ENCODE data around the gene FAM222A. TPM values are rescaled to one million over a fixed set of nuclear protein-coding genes. Genes with fewer than 3 reads are reported as not detected.

FAM222A gene
- total RNA-seq, 1 donor from 2014 or later: 0.99 TPM

DNA sequence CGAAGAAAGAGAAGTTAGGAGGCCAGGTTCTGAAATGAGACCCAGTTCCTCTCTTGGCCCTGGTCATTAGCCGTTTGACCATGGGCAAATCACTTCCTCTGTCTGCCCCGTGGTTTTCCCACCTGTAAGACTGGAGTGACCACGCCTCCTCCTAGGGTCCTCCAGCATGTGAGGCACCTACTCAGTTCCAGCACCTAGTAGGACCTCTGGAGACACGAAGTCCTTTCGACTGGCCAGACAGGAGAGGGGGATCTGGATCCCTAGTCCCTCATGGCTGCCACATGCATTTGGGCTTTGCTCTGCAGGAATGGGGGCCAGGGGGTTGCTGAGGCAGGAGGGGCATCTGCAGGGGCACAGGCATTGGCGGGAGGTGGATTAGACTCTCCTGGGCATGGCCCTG lies 103.2 kb downstream of the FAM222A start:
- DNase-seq (ENCODE audit: extremely low read depth, low read depth, low spot score): no peak

DNA sequence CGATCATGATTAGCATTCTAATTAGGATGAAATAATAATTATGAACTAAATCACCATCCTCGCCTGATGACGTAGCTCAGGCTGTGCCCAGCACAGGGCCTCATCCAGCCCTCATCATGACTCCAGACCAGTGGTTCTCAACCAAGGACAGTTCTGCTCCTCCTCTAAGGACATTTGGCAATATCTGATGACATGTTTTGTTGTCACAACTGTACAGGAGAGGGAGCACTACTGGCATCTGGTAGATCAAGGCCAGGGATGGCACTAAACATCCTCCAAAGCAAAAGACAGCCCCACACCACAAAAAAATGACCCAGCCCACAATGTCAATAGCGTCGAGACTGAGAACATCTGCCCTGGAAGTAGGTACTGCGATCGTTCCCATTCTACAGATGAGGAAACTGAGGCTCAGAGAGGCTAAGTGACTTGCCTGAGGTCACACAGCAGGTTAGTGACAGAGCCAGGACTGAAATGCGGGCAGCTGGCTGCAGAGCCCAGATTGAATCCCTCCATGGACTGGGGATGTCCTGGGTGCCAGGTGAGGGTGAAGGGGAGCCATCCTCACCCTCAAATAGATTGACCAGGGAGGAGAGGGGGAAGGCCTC lies 104.1 kb downstream of the FAM222A start:
- no peak for DNase-seq (ENCODE audit: extremely low read depth, low read depth, low spot score)

DNA sequence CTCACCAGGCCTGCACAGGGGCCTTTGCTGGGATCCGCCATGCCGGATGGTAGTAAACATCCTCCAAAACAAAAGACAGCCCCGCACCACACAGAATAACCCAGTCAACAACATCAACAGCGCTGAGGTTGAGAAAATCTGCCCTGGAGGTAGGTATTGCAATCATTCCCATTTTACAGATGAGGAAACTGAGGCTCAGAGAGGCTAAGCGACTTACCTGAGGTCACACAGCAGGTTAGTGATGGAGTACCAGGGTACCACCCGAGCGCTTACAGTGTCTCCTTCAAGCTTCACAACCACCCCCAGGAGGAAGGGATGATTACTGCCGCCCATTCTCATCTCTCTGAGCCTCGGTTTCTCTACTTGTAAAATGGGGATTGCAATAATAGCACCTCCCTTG lies 104.6 kb downstream of the FAM222A start:
- no peak for DNase-seq (ENCODE audit: extremely low read depth, low read depth, low spot score)

DNA sequence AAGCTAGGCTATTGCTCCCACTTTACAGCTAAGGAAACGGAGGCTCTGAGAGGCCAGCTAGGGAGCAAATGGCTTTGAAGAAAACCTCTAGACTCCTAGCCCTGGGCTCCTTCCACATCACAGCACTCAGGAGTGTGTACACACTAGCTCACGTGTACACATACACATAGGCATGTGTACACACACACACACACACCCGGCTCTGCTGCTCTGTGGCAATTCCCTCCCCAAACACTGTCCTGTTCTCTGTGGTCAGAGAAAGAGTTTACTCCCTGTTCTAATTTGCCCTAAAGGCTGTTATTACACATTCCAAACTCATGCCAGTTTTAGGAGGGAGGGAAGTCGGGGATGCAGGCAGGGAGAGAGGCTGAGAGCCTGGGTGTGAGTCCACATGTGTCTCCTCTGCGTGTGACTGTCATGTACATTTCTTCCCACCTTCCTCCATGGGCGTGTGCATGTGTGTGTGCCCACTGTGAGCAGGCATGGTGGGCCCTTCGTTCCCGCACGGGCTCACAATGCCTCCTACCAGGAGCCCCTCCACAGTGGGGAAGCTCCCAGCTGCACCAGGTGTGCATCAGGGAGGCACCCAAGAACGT lies 105.4 kb downstream of the FAM222A start:
- DNase-seq (ENCODE audit: extremely low read depth, low read depth, low spot score): no peak

Other genes with a start within 250 kb of the FAM222A start
- gene KCTD10, start 236.5 kb upstream of the FAM222A start, total RNA-seq: 67.3 and 86.2 TPM in 2 replicates
- gene UBE3B, start 236.2 kb upstream of the FAM222A start, total RNA-seq: 59.6 and 68.2 TPM in 2 replicates
- 22.5 and 33.6 TPM in 2 replicates for gene MMAB, start 140.3 kb upstream of the FAM222A start, total RNA-seq
- 12.0 and 21.0 TPM in 2 replicates for gene MVK, start 140.0 kb upstream of the FAM222A start, total RNA-seq
- 5.9 and 7.1 TPM in 2 replicates for gene TRPV4, start 119.6 kb downstream of the FAM222A start, total RNA-seq
- 56.5 and 57.7 TPM in 2 replicates for gene GLTP, start 166.7 kb downstream of the FAM222A start, total RNA-seq
- 10.5 and 23.2 TPM in 2 replicates for gene TCHP, start 186.4 kb downstream of the FAM222A start, total RNA-seq

Data from glomerular endothelial cell (primary cell).